ENCODE results near the gene CELF2. TPM values are rescaled to one million over a fixed set of nuclear protein-coding genes. Genes with fewer than 3 reads are reported as not detected.

The CELF2 gene
- total RNA-seq, 2 experiments from 2014 or later, result 165 to 181 TPM

DNA sequence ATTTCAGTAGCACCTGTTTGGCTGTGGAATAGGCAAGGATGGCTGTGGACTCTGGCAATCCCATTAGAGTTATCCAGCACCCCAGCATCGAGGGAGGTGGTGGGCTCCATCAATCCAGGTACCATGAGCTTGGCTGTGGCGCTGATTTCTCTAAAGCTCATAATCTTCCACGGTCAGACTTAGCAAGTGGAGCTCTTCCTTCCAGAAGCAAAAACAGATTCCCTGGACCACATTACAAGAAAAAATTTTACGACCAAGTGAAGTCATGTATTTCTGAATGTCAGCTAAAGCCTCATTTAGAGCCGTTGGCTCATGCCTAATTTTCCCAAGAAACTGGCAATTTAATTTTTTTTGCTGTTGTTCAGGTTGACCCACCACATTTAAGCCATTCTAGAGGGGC, 135.1 kb downstream of the CELF2 start:
- H3K36me3 Mint-ChIP-seq (ENCODE audit: low read depth), result peaks cover 18% of the 10 kb centered on the region
- H3K9me3 Mint-ChIP-seq, result no peaks in the 10 kb centered on the region
- POLR2A ChIA-PET, result no interaction called here
- DNase-seq, result no peak
- CTCF ChIA-PET, result interaction anchor here (1.3 to 1.4 kb wide), 2 partner anchors 9 to 12 kb away, joined by 3 to 4 read pairs; no protein-coding TSS in a partner anchor
- H3K4me3 Mint-ChIP-seq, result no peak overlapping the region
- peak overlapping the region; percentile 74 for H3K27ac Mint-ChIP-seq
- no peaks in the 10 kb centered on the region for H3K27me3 Mint-ChIP-seq
- H3K4me1 Mint-ChIP-seq, result peaks cover 93% of the 10 kb centered on the region

DNA sequence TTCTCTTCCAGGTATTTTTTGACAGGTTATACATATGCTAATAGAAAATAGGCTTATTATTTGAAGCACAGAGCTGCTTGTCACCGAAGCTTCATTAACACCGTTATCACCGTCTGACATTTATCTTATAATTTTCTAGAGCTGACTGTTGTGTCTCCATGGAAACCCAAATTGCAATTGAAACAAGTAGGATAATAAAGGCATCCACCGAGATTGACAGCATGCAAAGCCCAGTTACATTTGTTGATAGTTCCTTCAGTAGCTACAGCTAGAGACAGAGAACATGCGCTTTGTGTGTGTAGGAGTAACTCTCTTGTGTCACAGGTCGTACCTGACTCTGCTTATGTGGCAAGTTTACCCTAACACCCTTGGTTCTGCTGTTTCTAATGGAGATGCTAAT, 135.6 kb downstream of the CELF2 start:
- H3K27ac Mint-ChIP-seq, result no peak overlapping the region
- H3K36me3 Mint-ChIP-seq (ENCODE audit: low read depth), result peaks cover 20% of the 10 kb centered on the region
- POLR2A ChIA-PET, result no interaction called here
- no peak overlapping the region for H3K4me3 Mint-ChIP-seq
- CTCF ChIA-PET, result interaction anchor here (1.3 to 1.4 kb wide), 2 partner anchors 8 to 12 kb away, joined by 3 to 4 read pairs; no protein-coding TSS in a partner anchor
- peaks cover 93% of the 10 kb centered on the region for H3K4me1 Mint-ChIP-seq
- no peak for DNase-seq
- no peaks in the 10 kb centered on the region for H3K9me3 Mint-ChIP-seq
- no peaks in the 10 kb centered on the region for H3K27me3 Mint-ChIP-seq

DNA sequence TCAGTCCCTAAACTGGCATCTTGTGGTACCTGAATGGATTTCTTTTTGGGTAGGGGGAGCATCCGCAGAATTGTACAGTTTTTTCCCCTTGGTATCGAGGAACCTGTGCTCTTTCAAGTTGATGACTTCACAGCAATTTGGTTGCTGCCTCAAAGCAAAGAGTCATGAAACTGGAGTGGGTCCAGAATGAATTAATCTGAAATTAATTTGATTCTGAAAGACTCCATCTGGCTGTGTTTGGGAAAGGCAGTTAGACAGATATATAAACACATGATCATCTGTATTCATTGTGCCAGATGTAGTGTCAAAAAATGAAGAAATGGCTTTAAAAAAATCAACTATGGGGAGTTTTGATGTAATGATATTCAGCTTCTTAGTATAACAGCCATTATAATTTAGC, 136.1 kb downstream of the CELF2 start:
- POLR2A ChIA-PET, result no interaction called here
- H3K4me3 Mint-ChIP-seq, result no peak overlapping the region

DNA sequence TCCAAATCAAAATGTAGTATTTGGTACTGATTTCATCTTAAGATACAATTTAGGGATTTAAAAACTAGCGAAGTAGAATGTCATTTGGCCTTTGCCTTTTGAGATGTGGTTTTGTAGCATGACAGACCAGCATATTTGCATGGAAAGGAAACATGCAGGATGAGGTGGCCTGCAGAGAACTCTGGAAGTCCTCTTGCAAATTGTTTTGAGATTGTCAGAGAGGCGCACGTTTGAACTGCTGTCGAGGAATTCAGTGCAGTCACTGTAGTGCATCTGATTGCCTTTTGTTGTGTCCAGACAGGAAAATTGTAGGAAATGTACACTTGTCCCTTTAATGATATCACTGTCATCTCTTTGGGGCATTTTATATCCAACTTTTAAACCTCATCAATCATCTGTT, 136.7 kb downstream of the CELF2 start:
- H3K9me3 Mint-ChIP-seq, result no peaks in the 10 kb centered on the region
- H3K4me1 Mint-ChIP-seq, result peaks cover 88% of the 10 kb centered on the region
- CTCF ChIA-PET, result interaction anchor here (0.9 to 1.0 kb wide), 3 partner anchors 8 to 66 kb away, joined by 3 to 4 read pairs (median 3); no protein-coding TSS in a partner anchor
- POLR2A ChIA-PET, result no interaction called here
- no peak overlapping the region for H3K4me3 Mint-ChIP-seq
- peaks cover 21% of the 10 kb centered on the region for H3K36me3 Mint-ChIP-seq (ENCODE audit: low read depth)
- no peaks in the 10 kb centered on the region for H3K27me3 Mint-ChIP-seq
- DNase-seq, result no peak
- H3K27ac Mint-ChIP-seq, result peak overlapping the region; percentile 11

More for the DNA sequence above, 136.1 kb downstream of the CELF2 start:
- CTCF ChIA-PET, result interaction anchor here (1.3 to 1.4 kb wide), 2 partner anchors 8 to 11 kb away, joined by 3 to 4 read pairs; no protein-coding TSS in a partner anchor
- no peaks in the 10 kb centered on the region for H3K9me3 Mint-ChIP-seq
- H3K27me3 Mint-ChIP-seq, result no peaks in the 10 kb centered on the region
- H3K36me3 Mint-ChIP-seq (ENCODE audit: low read depth), result peaks cover 20% of the 10 kb centered on the region
- no peak for DNase-seq
- H3K4me1 Mint-ChIP-seq, result peaks cover 93% of the 10 kb centered on the region
- no peak overlapping the region for H3K27ac Mint-ChIP-seq

DNA sequence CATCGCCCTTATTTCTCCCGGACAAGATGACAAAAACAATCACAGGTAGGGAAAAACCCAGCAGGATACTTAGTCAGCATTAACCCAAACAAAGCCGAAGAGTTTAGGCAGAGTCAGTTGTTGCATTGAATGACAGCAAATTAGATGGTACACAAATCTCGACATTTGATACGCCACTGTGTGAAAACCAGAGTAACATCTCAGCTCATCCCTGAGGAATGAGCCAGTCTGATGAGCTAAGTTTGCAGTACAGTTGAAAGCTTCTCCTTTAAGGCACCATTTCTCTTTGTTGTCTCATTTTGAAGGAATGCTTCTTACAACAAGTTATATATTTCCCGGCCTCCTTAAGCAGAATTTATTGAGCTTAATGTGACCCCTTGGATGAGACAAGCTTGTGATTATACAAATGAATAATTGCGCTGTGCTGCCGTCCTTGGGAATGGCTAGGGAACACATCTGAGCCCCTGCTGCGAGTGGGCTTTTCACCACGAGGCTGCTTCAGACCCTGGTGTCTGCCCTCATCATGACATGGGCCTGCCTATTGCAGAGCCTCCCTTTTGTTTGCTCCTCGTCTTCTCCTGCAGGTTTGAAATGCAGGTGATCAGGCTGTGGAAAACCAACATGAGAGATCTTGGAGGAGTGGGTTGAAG, 137.3 kb downstream of the CELF2 start:
- Mint-ChIP-seq H3K36me3 (ENCODE audit: low read depth) (peaks cover 28% of the 10 kb centered on the region), H3K4me1 (peaks cover 87% of the 10 kb centered on the region), H3K4me3 (no peak overlapping the region), H3K9me3 (no peaks in the 10 kb centered on the region), H3K27me3 (no peaks in the 10 kb centered on the region), H3K27ac (peak overlapping the region; percentile 15)
- DNase-seq, result no peak
- ChIA-PET CTCF (interaction anchor here (0.9 to 2.6 kb wide), 4 partner anchors 8 to 66 kb away, joined by 3 to 6 read pairs (median 4); no protein-coding TSS in a partner anchor), POLR2A (no interaction called here)

DNA sequence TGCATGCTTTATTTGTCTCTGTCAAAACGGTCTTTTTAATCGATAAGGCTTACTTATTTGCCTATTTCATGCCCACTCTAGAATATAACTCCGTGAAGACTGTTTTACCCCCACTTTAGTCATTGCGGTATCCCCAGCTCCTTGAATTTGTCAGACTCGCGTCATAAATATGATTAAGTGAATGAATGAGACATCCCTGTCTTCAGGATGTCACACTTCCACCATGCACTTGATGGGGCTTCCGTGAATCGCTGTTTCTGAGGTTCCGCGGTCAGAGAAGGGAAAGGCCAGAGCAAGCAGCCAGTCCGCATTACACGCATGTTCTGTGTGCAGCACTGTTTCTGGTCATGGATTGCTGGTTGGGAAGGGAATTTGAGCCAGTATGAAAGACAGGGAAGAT, 138.8 kb downstream of the CELF2 start:
- ChIA-PET CTCF (interaction anchor here (1.0 to 2.6 kb wide), 2 partner anchors 10 to 11 kb away, joined by 4 to 6 read pairs; no protein-coding TSS in a partner anchor), POLR2A (no interaction called here)
- Mint-ChIP-seq H3K36me3 (ENCODE audit: low read depth) (peaks cover 32% of the 10 kb centered on the region), H3K4me1 (peaks cover 82% of the 10 kb centered on the region), H3K9me3 (peaks cover 3% of the 10 kb centered on the region), H3K4me3 (no peak overlapping the region), H3K27ac (peak overlapping the region; percentile 56), H3K27me3 (no peaks in the 10 kb centered on the region)
- no peak for DNase-seq

DNA sequence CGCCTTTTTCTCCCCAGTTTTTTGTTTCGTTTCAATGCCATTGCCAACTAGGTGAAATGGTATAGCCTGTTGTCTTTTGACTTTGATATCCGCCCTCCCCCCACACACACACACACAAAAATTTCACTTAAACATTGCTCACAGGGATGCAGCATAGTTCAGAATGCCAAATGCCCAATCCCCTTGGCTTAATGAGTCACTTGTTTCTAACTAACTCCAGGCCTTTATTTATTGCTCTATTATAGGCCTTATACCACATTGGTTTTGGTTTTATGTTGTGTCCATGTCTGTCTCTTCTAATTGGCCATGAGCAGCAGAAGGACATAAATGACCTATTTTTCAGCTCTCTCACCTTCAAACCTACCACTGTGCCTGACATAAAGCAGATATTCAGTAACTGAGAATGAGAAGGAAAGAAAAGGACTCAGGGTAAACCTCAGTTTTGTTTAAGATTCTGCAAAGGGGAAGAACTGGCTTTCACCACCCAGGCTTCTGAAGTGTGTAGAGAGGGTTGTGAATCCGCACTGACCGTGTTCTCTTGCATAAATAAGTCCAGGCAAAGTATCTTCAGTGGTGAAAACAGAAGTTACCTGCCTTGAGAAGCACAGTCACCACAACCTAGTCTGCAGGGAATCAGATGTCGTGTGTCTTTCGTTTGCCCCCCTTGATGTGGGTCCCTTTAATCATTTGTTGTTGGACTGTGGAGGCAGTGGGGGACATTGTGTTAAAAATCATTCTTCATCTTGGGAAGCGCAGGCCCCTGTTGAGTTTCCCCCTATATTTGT, 139.8 kb downstream of the CELF2 start:
- H3K27me3 Mint-ChIP-seq, result no peaks in the 10 kb centered on the region
- H3K4me3 Mint-ChIP-seq, result no peak overlapping the region
- ChIA-PET POLR2A (no interaction called here), CTCF (interaction anchor here (1.3 to 2.6 kb wide), 2 partner anchors 9 to 100 kb away, joined by 3 to 6 read pairs; no protein-coding TSS in a partner anchor)
- H3K27ac Mint-ChIP-seq, result no peak overlapping the region
- peaks cover 37% of the 10 kb centered on the region for H3K36me3 Mint-ChIP-seq (ENCODE audit: low read depth)
- H3K9me3 Mint-ChIP-seq, result peaks cover 8% of the 10 kb centered on the region
- H3K4me1 Mint-ChIP-seq, result peaks cover 82% of the 10 kb centered on the region
- DNase-seq, result no peak

DNA sequence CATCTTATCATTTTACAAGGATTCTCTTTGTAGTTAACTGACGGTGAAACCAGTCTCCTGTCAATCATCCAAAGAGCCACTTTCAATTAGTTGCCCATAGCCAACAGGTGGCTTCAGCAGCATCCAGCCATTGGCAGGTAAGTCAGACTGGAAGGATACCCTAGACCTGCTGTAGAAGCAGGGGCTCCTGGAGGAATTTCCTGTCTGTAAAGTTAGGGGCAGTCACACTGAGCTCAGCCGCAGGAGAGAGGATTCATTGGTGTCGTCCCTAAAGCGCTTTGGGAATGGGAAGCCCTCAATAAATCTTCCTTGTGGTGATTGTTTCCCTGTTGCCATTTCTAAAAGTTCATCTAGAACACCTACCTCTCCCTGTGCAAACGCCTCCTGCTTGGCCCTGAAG, 140.4 kb downstream of the CELF2 start:
- Mint-ChIP-seq H3K4me3 (no peak overlapping the region), H3K36me3 (ENCODE audit: low read depth) (peaks cover 33% of the 10 kb centered on the region), H3K4me1 (peaks cover 82% of the 10 kb centered on the region), H3K9me3 (peaks cover 8% of the 10 kb centered on the region), H3K27me3 (no peaks in the 10 kb centered on the region), H3K27ac (no peak overlapping the region)
- no peak for DNase-seq
- CTCF ChIA-PET, result interaction anchor here (1.3 kb wide), 1 partner anchor 100 kb away, joined by 3 read pairs; no protein-coding TSS in a partner anchor
- POLR2A ChIA-PET, result no interaction called here

DNA sequence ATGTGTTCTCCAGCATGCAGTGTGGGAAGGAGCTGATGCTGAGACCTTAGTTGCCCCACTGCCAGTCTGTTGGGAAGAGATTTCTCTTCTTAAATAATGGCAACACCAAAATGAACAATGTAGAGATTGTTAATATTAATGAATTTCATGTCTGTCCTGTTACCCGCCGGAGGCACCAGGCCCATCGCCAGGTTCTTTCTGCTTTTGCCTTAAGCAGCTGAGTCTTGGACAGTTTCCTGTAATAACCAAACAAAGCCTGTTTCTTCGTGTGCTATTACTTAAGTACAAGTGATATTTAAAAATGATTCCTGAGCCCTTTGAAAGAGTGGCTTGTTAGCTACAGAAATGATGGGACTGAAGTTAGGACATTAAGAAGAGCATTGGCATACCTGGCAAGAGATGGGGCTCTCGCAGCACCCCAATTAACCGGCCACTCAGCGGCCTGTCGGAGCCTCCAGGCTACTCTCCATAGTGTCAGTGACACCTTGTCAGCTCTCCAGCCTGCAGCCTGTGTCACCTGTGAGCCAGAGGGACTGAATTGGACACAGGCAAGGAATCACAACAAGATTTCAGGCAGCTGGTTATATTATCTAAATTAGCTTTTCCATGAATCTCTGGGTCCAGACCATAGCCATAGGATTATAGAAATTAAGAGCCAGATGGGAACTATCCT, 142.0 kb downstream of the CELF2 start:
- ChIA-PET POLR2A (no interaction called here), CTCF (interaction anchor here (0.5 to 2.3 kb wide), 6 partner anchors 10 to 97 kb away, joined by 3 to 15 read pairs (median 4); no protein-coding TSS in a partner anchor)
- Mint-ChIP-seq H3K27ac (no peak overlapping the region), H3K36me3 (ENCODE audit: low read depth) (peaks cover 28% of the 10 kb centered on the region), H3K4me1 (peaks cover 81% of the 10 kb centered on the region), H3K9me3 (peaks cover 8% of the 10 kb centered on the region), H3K4me3 (no peak overlapping the region), H3K27me3 (no peaks in the 10 kb centered on the region)
- DNase-seq, result no peak

DNA sequence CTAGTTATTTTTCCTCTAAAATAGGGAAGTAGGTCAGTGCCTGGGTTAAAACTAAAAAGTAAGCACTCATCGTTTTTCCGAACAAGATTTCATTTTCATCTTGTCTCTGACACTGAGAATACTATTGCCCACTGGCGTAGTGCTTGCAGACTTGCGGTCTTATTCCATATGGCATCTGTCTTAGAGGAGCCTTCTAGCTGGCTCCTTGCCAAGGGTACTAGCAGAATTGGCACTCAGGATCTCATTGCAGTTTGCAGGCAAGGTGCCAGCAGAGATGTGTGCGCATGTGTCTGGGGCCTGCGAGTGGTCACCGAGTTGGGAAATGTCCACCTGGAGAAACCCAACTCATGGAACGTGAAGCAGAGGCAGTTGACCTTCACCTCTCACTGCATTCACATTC, 143.4 kb downstream of the CELF2 start:
- DNase-seq, result no peak
- peaks cover 70% of the 10 kb centered on the region for H3K4me1 Mint-ChIP-seq
- CTCF ChIA-PET, result interaction anchor here (0.9 to 1.3 kb wide), 2 partner anchors 8 to 14 kb away, joined by 3 read pairs; no protein-coding TSS in a partner anchor
- H3K27ac Mint-ChIP-seq, result peak overlapping the region; percentile 99
- no peaks in the 10 kb centered on the region for H3K27me3 Mint-ChIP-seq
- peaks cover 8% of the 10 kb centered on the region for H3K9me3 Mint-ChIP-seq
- H3K4me3 Mint-ChIP-seq, result no peak overlapping the region
- POLR2A ChIA-PET, result no interaction called here
- peaks cover 29% of the 10 kb centered on the region for H3K36me3 Mint-ChIP-seq (ENCODE audit: low read depth)

DNA sequence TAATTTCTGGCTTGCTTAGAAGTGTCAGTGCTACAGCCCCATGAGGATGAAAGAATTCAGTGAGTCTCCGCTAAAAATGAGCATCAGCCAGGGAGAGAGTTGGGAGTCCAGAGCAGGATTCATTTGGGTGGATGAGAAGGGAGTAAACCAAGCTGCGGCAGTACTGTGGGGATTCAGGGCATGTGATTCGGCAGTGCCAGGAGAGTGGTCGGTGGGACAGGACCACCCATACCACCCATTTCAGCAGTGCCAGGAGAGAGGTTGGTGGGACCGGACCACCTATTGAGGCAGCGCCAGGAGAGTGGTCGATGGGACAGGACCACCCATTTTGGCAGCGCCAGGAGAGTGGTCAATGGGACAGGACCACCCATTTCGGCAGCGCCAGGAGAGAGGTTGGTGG, 144.2 kb downstream of the CELF2 start:
- POLR2A ChIA-PET, result no interaction called here
- H3K4me3 Mint-ChIP-seq, result no peak overlapping the region
- H3K4me1 Mint-ChIP-seq, result peaks cover 64% of the 10 kb centered on the region
- H3K9me3 Mint-ChIP-seq, result peaks cover 8% of the 10 kb centered on the region
- H3K27ac Mint-ChIP-seq, result peak overlapping the region; percentile 99
- no peaks in the 10 kb centered on the region for H3K27me3 Mint-ChIP-seq
- H3K36me3 Mint-ChIP-seq (ENCODE audit: low read depth), result peaks cover 29% of the 10 kb centered on the region
- DNase-seq, result no peak
- CTCF ChIA-PET, result interaction anchor here (0.7 to 1.3 kb wide), 3 partner anchors 9 to 21 kb away, joined by 3 to 4 read pairs (median 3); no protein-coding TSS in a partner anchor

DNA sequence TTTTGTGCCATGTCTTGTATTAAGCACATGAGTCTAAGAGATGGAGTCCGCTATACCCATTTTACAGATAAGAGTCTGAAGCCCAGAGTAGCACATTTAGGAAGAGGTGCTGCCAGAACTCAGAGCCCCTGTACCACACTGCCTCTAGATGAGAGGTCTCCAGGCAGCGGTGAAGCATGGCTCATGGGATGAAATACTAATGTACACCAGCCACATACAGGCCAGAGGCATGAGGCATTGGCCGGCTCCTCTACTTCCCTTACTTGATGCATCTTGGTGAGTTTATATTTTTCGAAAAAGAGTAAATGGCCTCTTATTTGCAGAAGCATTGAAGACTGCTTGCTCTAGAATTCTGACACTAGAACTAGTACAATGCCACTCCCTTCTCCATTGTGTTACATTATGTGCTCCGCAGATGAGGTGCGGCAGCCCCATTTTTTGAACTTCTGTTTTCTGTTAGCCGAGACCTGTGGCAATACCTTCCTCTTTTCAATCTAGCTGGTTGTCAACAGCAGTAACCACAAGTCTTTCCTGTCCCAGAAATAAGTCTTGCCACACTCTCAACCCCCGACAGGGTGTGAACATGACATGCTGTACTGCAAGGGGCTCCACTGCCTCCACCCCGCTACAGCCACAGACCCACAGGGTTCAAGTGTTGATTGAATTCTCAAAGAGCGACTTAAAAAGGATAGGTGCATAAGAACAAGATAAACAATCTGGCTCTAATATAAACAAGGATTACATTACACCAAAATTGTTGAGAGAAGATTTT, 145.3 kb downstream of the CELF2 start:
- ChIA-PET POLR2A (interaction anchor here (1.7 to 2.8 kb wide), 3 partner anchors 13 to 17 kb away, joined by 11 to 29 read pairs (median 29); no protein-coding TSS in a partner anchor), CTCF (interaction anchor here (0.7 to 4.1 kb wide), 9 partner anchors 8 to 63 kb away, joined by 3 to 40 read pairs (median 5); no protein-coding TSS in a partner anchor)
- Mint-ChIP-seq H3K4me1 (peaks cover 55% of the 10 kb centered on the region), H3K27me3 (no peaks in the 10 kb centered on the region), H3K27ac (peak overlapping the region; percentile 99), H3K9me3 (peaks cover 8% of the 10 kb centered on the region), H3K36me3 (ENCODE audit: low read depth) (peaks cover 28% of the 10 kb centered on the region), H3K4me3 (no peak overlapping the region)
- peak; percentile 90 for DNase-seq
